A549 (cell line): ENCODE measurements around the gene SORCS2.
A peak's percentile ranks its signal among the peaks of the same experiment; 100 is the strongest.

Experiments used
- CTCF ChIP-seq: fragments of >200 bp; sonication (Bioruptor Twin); formaldehyde crosslinking; IDR thresholded peaks from 3 replicates; pipeline ENCODE4 v1.5.1; 2016
- FOXS1 ChIP-seq: fragments of 250-450 bp; sonication (Bioruptor Pico); IDR thresholded peaks from 2 replicates; pipeline ENCODE4 v1.5.0; 2020; ENCODE audit warnings: mild to moderate bottlenecking, moderate library complexity
- USF2 ChIP-seq: fragments of 450-650 bp; IDR thresholded peaks from 2 replicates; pipeline ENCODE4 v1.6.1; 2014; ENCODE audit warnings: antibody characterized with exemption

GRCh38 chr4:7761720-7762119 lies 569.4 kb downstream of the SORCS2 start:
- TF ChIP-seq CTCF (peak; percentile 43), USF2 (no peak), FOXS1 (CRISPR knock-in tag) (no peak)
